ENCODE measurements around the gene HIVEP1. TPM values are rescaled to one million over a fixed set of nuclear protein-coding genes. Genes with fewer than 3 reads are reported as not detected.
"Not testable (repeated sequence)": the region's sequence is repeated elsewhere in the genome, so short reads cannot be mapped to it uniquely, and the experiment has no call there.

HIVEP1 gene
- polyA plus RNA-seq, 3 donors: 1.7 to 8.7 (median 2.7) TPM

DNA sequence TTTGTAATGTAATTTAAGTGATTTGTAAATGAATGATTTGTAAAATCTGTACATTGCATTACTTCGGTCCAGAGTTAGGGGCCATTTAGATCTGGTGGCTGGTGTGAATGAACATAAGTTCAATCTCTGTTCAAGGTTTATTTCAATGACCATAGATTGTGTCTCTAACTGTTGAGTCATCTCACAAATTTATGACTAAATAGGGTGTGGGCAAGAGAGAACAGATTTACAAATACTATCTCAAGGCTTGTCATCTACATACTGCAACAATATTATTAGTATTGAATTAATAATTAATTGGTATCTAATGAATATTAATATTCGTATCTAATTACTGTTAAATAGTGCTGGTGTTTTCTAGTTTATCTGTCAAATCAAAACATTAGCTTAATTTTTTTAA, 162.8 kb downstream of the HIVEP1 start:
- TF ChIP-seq, protein P1, sequence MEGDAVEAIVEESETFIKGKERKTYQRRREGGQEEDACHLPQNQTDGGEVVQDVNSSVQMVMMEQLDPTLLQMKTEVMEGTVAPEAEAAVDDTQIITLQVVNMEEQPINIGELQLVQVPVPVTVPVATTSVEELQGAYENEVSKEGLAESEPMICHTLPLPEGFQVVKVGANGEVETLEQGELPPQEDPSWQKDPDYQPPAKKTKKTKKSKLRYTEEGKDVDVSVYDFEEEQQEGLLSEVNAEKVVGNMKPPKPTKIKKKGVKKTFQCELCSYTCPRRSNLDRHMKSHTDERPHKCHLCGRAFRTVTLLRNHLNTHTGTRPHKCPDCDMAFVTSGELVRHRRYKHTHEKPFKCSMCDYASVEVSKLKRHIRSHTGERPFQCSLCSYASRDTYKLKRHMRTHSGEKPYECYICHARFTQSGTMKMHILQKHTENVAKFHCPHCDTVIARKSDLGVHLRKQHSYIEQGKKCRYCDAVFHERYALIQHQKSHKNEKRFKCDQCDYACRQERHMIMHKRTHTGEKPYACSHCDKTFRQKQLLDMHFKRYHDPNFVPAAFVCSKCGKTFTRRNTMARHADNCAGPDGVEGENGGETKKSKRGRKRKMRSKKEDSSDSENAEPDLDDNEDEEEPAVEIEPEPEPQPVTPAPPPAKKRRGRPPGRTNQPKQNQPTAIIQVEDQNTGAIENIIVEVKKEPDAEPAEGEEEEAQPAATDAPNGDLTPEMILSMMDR (IDR thresholded peaks at IDR 0.05): no peak
- Mint-ChIP-seq H3K27ac (no peak overlapping the region), H3K27me3 (ENCODE audit: low read depth in 3 of 3) (peaks cover 0 to 4% (median under 1%) of the 10 kb centered on the region in 3 donors), H3K4me1 (peaks cover 8% of the 10 kb centered on the region), H3K9me3 (peaks cover 0 to 4% (median 3%) of the 10 kb centered on the region in 7 donors), H3K36me3 (no peaks in the 10 kb centered on the region), H3K4me3 (no peak overlapping the region)
- Histone ChIP-seq H4K20me1 (ENCODE audit: insufficient read depth, low read length) (no peaks in the 10 kb centered on the region), H3K4me2 (replicated peaks; ENCODE audit: extremely low read depth, low read length, poor library complexity, severe bottlenecking) (no peak overlapping the region), H3K4me3 (replicated peaks in 1 of 3; ENCODE audit: low read depth in 2 of 3, low read length in 3 of 3) (no peak overlapping the region), H3K9me3 (replicated peaks in 1 of 2; ENCODE audit: control insufficient read depth in 1 of 2, insufficient read depth in 1 of 2, low read length in 2 of 2) (no peaks in the 10 kb centered on the region), H3K27me3 (ENCODE audit: control insufficient read depth in 2 of 2, insufficient read depth in 2 of 2, low read length in 2 of 2) (no peaks in the 10 kb centered on the region), H3K27ac (ENCODE audit: low read depth in 1 of 2, low read length in 2 of 2) (no peak overlapping the region), H2AFZ (ENCODE audit: insufficient read depth, low read depth, low read length, poor library complexity, severe bottlenecking) (no peak overlapping the region), H3K9ac (ENCODE audit: insufficient read depth, low read length, poor library complexity, severe bottlenecking) (no peak overlapping the region), H3K79me2 (ENCODE audit: insufficient read depth, low read length) (no peaks in the 10 kb centered on the region), H3K4me1 (ENCODE audit: control insufficient read depth in 1 of 2, insufficient read depth in 2 of 2, low read length in 2 of 2) (peaks cover 0 to 8% of the 10 kb centered on the region in 2 donors), H3K36me3 (replicated peaks in 1 of 2; ENCODE audit: control insufficient read depth in 1 of 2, insufficient read depth in 2 of 2, low read length in 2 of 2) (no peaks in the 10 kb centered on the region)
- intact Hi-C loops (cut with micrococcal nuclease): no loop called here
- no CpG with 5 or more reads among the region's 2 CpGs for WGBS (ENCODE audit: insufficient coverage)
- DNase-seq: no peak

DNA sequence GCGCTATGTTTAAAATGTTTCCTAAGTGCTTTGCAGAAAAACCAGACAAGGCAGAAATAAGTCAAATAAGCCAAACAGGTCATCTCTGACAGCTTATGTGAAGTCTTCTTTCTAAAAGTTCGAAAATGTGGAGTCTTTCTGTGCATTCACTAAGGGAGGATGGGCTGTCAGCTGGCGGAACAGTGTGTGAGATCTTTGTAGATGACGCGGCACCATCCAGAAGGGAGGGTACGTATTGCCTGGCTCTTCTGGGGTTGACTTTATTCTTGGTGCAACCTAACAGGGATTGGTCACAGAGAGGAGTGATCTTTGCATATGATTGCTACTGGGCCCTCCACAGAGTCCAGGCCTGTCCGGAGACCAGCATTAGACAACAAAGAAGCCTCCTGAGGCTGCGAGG, 163.5 kb downstream of the HIVEP1 start:
- Histone ChIP-seq H3K9ac (ENCODE audit: insufficient read depth, low read length, poor library complexity, severe bottlenecking) (no peak overlapping the region), H2AFZ (ENCODE audit: insufficient read depth, low read depth, low read length, poor library complexity, severe bottlenecking) (no peak overlapping the region), H4K20me1 (ENCODE audit: insufficient read depth, low read length) (no peaks in the 10 kb centered on the region), H3K4me3 (replicated peaks in 1 of 3; ENCODE audit: low read depth in 2 of 3, low read length in 3 of 3) (no peak overlapping the region), H3K4me2 (replicated peaks; ENCODE audit: extremely low read depth, low read length, poor library complexity, severe bottlenecking) (no peak overlapping the region), H3K9me3 (replicated peaks in 1 of 2; ENCODE audit: control insufficient read depth in 1 of 2, insufficient read depth in 1 of 2, low read length in 2 of 2) (no peaks in the 10 kb centered on the region), H3K36me3 (replicated peaks in 1 of 2; ENCODE audit: control insufficient read depth in 1 of 2, insufficient read depth in 2 of 2, low read length in 2 of 2) (no peaks in the 10 kb centered on the region), H3K79me2 (ENCODE audit: insufficient read depth, low read length) (no peaks in the 10 kb centered on the region), H3K27me3 (ENCODE audit: control insufficient read depth in 2 of 2, insufficient read depth in 2 of 2, low read length in 2 of 2) (no peaks in the 10 kb centered on the region), H3K27ac (ENCODE audit: low read depth in 1 of 2, low read length in 2 of 2) (no peak overlapping the region), H3K4me1 (ENCODE audit: control insufficient read depth in 1 of 2, insufficient read depth in 2 of 2, low read length in 2 of 2) (peaks cover 0 to 5% of the 10 kb centered on the region in 2 donors)
- TF ChIP-seq, protein P1 (IDR thresholded peaks at IDR 0.05): no peak
- no peak for DNase-seq
- Mint-ChIP-seq H3K9me3 (peaks cover 0 to 4% (median 3%) of the 10 kb centered on the region in 7 donors), H3K4me3 (no peak overlapping the region), H3K27ac (no peak overlapping the region), H3K27me3 (ENCODE audit: low read depth in 3 of 3) (peaks cover 0 to 1% (median 0%) of the 10 kb centered on the region in 3 donors), H3K36me3 (no peaks in the 10 kb centered on the region), H3K4me1 (peaks cover 2% of the 10 kb centered on the region)
- 100% methylated on average over 7 of the region's 8 CpGs for WGBS (ENCODE audit: insufficient coverage)
- intact Hi-C loops (cut with micrococcal nuclease): no loop called here

GRCh38 chr6:12176782-12177181, 164.7 kb downstream of the HIVEP1 start:
- H3K4me3 ChIP-seq (replicated peaks in 1 of 3; ENCODE audit: low read depth in 2 of 3, low read length in 3 of 3); H4K20me1 ChIP-seq (ENCODE audit: insufficient read depth, low read length); H3K27ac ChIP-seq (ENCODE audit: low read depth in 1 of 2, low read length in 2 of 2); H3K36me3 ChIP-seq (replicated peaks in 1 of 2; ENCODE audit: control insufficient read depth in 1 of 2, insufficient read depth in 2 of 2, low read length in 2 of 2); H3K4me3 Mint-ChIP-seq; H2AFZ ChIP-seq (ENCODE audit: insufficient read depth, low read depth, low read length, poor library complexity, severe bottlenecking); H3K4me1 ChIP-seq (ENCODE audit: control insufficient read depth in 1 of 2, insufficient read depth in 2 of 2, low read length in 2 of 2); intact Hi-C loops (cut with micrococcal nuclease); H3K27me3 ChIP-seq (ENCODE audit: control insufficient read depth in 2 of 2, insufficient read depth in 2 of 2, low read length in 2 of 2); H3K4me2 ChIP-seq (replicated peaks; ENCODE audit: extremely low read depth, low read length, poor library complexity, severe bottlenecking); H3K9me3 Mint-ChIP-seq; H3K27me3 Mint-ChIP-seq (ENCODE audit: low read depth in 3 of 3); DNase-seq; H3K4me1 Mint-ChIP-seq; H3K36me3 Mint-ChIP-seq; H3K9me3 ChIP-seq (replicated peaks in 1 of 2; ENCODE audit: control insufficient read depth in 1 of 2, insufficient read depth in 1 of 2, low read length in 2 of 2); H3K79me2 ChIP-seq (ENCODE audit: insufficient read depth, low read length); H3K9ac ChIP-seq (ENCODE audit: insufficient read depth, low read length, poor library complexity, severe bottlenecking); H3K27ac Mint-ChIP-seq: not testable (repeated sequence)
- WGBS (ENCODE audit: insufficient coverage): 100% methylated on average over 2 of the region's 3 CpGs
